ENCODE data around the gene STARD10.

DNA sequence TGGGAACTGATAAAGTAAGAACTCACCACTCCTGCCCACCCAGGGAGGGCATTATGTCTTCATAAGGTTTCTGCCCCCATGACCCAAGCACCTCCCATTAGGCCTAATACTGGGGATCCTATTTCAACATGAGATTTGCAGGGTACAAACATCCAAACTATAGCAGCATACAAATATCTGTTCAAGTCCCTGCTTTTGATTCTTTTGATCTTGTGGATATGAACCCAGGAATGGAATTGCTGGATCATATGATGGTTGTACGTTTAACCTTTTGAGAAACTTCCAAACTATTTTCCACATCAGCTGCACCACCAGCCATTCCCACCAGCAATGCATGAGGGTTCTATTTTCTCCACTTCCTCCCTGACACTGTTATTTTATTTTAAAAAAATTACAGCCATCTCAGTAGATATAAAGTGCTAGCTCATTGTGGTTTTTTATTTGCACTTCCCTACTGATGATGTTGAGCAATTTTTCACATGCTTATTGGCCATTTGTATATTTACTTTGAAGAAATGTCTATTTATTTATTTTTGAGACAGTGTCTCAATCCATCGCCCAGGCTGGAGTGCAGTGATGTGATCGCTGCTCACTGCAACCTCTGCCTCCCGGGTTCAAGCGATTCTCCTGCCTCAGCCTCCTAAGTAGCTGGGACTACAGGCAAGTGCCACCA is 13.3 kb upstream of the STARD10 start:
- TF ChIP-seq, protein P1, sequence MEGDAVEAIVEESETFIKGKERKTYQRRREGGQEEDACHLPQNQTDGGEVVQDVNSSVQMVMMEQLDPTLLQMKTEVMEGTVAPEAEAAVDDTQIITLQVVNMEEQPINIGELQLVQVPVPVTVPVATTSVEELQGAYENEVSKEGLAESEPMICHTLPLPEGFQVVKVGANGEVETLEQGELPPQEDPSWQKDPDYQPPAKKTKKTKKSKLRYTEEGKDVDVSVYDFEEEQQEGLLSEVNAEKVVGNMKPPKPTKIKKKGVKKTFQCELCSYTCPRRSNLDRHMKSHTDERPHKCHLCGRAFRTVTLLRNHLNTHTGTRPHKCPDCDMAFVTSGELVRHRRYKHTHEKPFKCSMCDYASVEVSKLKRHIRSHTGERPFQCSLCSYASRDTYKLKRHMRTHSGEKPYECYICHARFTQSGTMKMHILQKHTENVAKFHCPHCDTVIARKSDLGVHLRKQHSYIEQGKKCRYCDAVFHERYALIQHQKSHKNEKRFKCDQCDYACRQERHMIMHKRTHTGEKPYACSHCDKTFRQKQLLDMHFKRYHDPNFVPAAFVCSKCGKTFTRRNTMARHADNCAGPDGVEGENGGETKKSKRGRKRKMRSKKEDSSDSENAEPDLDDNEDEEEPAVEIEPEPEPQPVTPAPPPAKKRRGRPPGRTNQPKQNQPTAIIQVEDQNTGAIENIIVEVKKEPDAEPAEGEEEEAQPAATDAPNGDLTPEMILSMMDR (IDR thresholded peaks at IDR 0.05) = no peak
- TF ChIP-seq POLR2A (IDR thresholded peaks at IDR 0.05) = no peak

All from esophagus squamous epithelium (tissue), 4 donors.